Epithelial cell of esophagus (primary cell): ENCODE results near the gene IFIT1B.

Experiments used
- DNase-seq: peaks from one replicate; pipeline ENCODE4 v3.0.0; 2010; ENCODE audit warnings: low read depth
- H3K4me3 ChIP-seq: 2 replicates; pipeline ENCODE4 v1.5.1; 2011; ENCODE audit warnings: mild to moderate bottlenecking, low read length, control low read depth
- TF ChIP-seq, protein P1 (sequence below): IDR thresholded peaks from 2 replicates; pipeline ENCODE4 v1.5.1; 2011; ENCODE audit warnings: low read depth, mild to moderate bottlenecking, low read length, control low read depth, inconsistent platforms; ENCODE audit not compliant: insufficient read depth; ENCODE audit errors: missing control alignments

The IFIT1B gene

DNA sequence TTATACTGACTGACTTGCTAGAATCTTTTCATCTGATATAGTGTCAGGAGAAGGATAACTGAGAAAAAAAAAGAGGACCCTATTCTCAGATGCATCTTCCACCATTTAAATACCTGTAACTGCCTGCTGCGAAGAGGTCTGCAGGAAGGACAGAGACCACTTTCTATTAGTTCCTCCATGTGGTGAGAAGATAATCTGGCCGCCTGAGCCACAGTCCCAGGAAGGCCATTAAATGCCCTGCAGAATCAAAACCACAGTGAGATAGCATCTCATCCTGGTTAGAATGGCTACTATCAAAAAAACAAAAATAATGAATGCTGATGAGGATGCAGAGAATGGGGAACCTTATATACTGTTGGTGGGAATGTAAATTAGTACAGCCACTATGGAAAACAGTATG, 19.9 kb upstream of the IFIT1B start:
- H3K4me3 ChIP-seq: no peak overlapping the region
- TF ChIP-seq, protein P1, sequence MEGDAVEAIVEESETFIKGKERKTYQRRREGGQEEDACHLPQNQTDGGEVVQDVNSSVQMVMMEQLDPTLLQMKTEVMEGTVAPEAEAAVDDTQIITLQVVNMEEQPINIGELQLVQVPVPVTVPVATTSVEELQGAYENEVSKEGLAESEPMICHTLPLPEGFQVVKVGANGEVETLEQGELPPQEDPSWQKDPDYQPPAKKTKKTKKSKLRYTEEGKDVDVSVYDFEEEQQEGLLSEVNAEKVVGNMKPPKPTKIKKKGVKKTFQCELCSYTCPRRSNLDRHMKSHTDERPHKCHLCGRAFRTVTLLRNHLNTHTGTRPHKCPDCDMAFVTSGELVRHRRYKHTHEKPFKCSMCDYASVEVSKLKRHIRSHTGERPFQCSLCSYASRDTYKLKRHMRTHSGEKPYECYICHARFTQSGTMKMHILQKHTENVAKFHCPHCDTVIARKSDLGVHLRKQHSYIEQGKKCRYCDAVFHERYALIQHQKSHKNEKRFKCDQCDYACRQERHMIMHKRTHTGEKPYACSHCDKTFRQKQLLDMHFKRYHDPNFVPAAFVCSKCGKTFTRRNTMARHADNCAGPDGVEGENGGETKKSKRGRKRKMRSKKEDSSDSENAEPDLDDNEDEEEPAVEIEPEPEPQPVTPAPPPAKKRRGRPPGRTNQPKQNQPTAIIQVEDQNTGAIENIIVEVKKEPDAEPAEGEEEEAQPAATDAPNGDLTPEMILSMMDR: no peak
- DNase-seq: no peak

DNA sequence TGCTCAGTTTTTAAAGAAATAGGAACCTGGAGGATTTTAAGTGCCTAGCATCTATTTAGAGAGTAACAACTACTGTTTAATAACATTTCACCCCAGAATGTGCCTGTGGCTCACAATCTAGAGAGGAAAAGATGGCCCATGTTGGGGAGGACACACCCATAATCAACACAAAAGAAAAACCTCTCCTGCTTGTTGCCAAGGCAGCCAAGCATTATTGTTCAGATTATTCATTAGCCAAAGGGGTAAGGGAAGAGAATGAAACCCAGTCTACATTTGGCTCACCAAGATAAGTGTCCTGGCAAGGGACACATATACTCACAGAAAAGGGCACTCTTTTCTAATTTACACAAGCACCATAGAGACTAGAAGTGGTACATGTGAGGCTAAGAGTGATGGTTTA, 17.7 kb upstream of the IFIT1B start:
- no peak for DNase-seq
- TF ChIP-seq, protein P1: no peak
- H3K4me3 ChIP-seq: no peak overlapping the region

DNA sequence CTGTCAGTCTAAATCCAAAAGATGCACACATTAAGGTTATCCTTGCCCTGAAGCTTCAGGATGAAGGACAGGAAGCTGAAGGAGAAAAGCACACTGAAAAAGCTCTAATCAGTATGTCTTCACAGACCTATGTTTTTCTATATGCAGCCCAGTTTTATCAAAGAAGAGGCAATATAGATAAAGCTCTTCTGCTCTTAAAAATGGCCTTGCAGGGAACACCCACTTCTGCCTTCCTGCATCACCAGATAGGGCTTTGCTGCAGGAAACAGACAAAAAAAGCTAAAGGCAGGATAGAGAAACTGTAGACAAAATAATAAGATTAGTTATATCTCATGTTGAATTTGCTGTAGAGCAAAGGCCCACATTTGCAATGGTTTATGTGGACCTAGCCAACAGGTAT, 14.9 kb upstream of the IFIT1B start:
- TF ChIP-seq, protein P1: no peak
- no peak for DNase-seq

DNA sequence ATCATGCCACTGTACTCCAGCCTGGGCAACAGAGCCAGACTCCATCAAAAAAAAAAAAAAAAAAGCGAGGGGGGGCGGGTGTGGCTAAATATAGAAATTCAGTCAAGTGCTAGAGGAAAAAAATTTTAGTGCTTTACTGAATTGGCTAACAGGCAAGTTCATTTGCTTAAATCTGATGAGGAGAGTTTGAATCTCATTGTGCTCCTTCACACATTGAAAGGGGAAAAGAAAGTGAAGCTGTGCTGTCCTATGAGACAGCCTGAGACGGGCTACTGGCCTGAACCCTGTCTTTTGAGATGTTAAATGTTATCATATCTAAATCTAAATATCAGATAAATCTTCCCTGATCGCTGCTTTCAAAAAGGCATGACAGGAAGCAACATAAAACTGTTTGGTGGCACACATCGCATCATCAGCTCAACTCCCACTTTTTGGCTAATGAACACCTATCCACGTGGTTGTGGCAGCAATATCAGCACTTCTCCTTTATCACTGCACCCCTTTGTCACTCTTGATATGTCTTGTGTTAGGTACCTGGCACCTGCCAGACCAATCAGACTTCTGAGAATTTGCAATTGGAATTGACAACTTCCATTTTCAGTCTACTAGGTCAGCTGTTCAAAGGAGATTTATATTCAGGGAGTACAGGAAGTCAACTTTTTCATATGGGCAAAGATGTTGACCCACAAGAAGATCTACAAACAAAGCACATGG, 14.0 kb upstream of the IFIT1B start:
- H3K4me3 ChIP-seq: no peak overlapping the region
- no peak for DNase-seq

More for the DNA sequence above, 14.9 kb upstream of the IFIT1B start:
- H3K4me3 ChIP-seq: no peak overlapping the region

DNA sequence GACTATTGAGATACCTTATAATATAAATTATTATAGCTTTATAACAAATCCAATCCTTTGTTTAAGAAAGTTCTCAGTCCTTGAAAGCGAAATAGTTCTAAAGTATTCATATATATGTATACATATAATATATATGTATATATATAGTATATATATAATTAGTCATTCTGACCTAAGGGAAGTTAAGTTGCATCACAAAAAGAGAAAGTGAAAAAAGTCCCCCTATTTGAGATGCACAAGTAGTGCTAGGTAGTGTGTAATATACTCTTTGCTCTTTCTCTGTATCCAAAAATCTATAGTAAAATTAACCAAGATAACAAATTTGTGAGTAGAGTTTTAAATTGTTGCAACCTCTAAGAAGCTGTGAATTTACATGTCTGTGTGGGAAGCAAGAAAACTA, 13.3 kb upstream of the IFIT1B start:
- TF ChIP-seq, protein P1: no peak
- H3K4me3 ChIP-seq: no peak overlapping the region
- DNase-seq: no peak

More for the DNA sequence above, 14.0 kb upstream of the IFIT1B start:
- TF ChIP-seq, protein P1: no peak

DNA sequence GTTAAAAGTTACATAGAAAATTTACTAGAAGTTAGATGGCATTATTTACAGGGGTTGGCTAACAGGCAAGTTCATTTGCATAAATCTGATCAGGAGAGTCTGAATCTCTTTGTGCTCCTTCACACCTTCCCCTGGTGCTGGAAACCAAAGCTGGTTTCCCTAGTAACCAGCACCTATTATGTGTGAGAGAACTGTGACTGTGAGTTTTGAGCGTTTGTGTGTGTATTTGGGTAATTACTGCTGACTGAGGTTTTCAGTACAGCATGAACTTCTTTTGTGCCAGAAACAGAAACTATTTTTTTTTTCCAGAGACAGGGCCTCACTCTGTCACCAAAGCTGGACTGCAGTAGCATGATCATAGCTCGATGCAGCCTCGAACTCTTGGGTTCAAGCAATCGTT, 10.3 kb upstream of the IFIT1B start:
- no peak for DNase-seq
- no peak overlapping the region for H3K4me3 ChIP-seq
- TF ChIP-seq, protein P1: no peak

DNA sequence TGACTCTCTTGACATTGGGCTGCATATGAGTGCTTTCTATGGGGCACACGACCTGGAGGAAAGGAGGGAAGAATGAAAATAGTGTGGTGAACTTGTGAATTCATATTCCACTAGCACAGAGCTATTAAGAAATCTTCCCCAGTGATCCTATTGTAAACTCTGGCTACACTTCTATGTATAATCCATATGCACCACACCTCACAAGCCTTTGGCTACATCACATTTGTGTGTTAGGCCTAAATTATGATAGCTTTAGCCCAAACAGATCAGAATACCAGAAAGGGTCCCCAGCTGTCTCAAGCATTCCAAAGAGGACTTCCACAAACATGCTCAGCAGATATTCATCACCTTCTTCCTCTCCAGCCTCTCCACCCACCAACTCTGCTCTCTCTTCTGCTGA, 9.7 kb upstream of the IFIT1B start:
- TF ChIP-seq, protein P1: no peak
- no peak overlapping the region for H3K4me3 ChIP-seq
- no peak for DNase-seq
